GM18526 (cell line): ENCODE data around the gene RASGEF1C.

ENCODE experiments used
- POLR2A ChIP-seq: IDR thresholded peaks from 3 replicates; pipeline ENCODE4 v1.6.1; 2011; ENCODE audit not compliant: insufficient read length; ENCODE audit errors: extremely low read depth

RASGEF1C gene

GRCh38 chr5:180159756-180160155 lies 49.3 kb downstream of the RASGEF1C start:
- TF ChIP-seq POLR2A, result no peak

- TF ChIP-seq POLR2A, result no peak
These were observed 51.1 kb downstream of the RASGEF1C start for GRCh38 chr5:180157866-180158265.

DNA sequence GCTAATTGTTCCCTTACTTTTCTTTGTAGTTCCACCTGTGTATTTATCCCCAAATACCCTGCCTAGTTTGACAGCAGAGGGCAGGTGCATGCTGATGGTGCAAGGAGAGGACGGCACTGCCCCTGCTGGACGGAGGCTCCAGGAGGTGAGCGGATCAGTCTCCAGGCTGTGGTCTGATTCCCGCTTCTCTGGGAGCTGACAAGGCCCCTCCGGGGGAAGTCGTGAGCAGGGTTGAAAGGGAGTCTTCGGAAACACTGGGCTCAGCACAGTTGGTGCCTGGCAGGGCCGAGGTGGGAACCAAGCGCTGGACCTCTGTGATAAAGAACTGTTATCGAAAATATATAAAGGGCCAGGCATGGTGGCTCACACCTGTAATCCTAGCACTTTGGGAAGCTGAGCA lies 52.9 kb downstream of the RASGEF1C start:
- no peak for TF ChIP-seq POLR2A

DNA sequence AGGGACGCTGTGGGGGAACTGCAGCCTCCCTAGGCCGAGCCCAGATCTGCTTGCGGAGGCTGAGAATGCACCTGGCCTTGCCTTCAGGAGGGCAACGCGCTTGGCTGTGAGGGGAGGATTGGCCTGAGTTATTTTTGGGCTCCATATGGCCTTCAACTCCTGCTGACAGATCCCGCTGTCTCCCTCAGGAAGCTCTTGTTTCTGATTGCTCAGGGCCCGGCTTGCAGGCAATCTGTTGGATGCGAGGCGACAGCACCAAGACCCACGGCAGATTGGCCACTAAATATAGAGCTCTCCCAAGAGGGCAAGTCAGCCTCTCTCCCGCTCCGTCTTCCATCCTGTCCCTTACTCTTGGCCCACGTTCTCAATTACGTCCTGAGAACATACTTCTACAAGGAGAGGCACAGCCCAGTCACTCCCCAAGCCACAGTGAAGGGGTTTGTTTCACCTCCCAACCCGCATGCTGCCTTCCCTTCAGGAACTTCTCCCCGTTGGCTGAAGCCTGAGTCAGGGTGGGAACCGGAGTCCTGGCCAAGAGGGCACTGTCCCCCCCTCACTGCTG lies 53.6 kb downstream of the RASGEF1C start:
- no peak for TF ChIP-seq POLR2A

- no peak for TF ChIP-seq POLR2A
These were observed 54.1 kb downstream of the RASGEF1C start for GRCh38 chr5:180154821-180155364.

DNA sequence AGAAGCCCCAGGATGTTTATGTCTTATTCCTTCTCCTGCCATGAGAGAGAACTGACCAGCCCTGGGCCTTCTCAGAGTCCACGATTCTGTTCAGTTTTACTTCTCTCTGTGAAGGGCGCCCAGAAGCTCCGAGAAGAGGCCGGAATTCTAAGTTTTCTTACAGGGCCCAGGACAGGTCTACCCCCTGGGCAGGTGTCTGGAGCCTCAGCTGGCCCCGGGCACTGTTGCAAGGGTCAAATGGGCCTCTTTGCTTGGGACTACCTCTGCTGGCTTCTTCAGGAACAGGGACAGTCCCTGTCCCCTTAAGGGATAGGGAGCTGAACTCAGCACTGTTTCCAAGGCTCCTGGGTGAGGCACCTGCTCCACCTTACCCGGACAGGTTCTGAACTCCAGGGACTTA lies 55.0 kb downstream of the RASGEF1C start:
- no peak for TF ChIP-seq POLR2A

DNA sequence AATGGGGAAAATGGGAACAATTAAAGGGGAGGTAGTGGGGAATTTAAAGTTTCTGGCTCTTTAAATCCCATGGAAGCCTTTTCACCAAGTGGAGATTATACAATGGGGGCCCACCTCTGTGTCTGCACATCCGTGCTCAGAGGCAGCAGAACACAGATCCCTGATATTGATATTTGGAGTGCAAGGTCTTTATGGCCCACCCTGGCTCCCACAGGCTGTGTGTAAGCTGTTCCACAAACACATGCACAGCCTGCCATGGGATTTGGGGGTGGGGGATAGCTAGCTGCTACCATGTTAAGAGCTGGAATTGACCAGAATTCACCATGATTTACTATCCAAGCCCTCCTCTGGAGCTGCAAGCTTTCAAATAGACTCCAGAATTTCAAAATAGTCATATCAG lies 55.9 kb downstream of the RASGEF1C start:
- TF ChIP-seq POLR2A, result no peak

DNA sequence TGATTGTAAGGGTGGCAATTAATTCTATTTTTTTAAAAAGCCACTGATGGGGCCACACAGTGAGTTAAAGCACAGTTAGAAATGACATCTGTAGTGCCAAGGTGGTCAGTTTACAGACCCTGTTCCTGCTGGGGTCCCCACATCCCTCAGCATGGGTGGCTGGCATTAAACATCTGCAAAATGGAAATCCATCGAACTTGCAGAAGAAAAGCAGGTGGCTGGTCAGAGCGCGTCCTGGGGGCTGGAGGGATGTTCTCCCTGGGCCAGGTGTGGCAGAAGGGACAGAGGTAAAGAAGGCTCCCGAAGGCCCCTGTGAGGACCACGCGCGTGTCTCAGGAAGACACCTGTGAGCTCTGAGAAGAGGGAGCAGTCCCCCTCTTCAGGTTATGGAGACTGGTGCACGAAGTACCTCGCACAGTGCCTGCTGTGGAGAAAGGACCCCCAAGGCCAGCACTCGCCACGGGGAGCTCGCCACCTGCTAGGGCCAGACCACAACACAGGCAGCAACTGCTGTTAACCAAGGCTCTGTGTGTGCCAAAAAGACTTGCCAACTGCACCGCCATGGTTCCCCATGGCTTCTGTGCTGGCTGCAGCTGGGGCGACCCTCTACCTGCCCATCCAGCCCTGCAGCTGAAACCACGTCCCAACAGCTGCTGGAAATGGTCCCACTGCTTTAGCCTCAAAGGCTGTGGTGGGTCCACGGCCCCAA lies 65.2 kb downstream of the RASGEF1C start:
- no peak for TF ChIP-seq POLR2A

GRCh38 chr5:180142824-180143610 lies 66.0 kb downstream of the RASGEF1C start:
- TF ChIP-seq POLR2A, result no peak

DNA sequence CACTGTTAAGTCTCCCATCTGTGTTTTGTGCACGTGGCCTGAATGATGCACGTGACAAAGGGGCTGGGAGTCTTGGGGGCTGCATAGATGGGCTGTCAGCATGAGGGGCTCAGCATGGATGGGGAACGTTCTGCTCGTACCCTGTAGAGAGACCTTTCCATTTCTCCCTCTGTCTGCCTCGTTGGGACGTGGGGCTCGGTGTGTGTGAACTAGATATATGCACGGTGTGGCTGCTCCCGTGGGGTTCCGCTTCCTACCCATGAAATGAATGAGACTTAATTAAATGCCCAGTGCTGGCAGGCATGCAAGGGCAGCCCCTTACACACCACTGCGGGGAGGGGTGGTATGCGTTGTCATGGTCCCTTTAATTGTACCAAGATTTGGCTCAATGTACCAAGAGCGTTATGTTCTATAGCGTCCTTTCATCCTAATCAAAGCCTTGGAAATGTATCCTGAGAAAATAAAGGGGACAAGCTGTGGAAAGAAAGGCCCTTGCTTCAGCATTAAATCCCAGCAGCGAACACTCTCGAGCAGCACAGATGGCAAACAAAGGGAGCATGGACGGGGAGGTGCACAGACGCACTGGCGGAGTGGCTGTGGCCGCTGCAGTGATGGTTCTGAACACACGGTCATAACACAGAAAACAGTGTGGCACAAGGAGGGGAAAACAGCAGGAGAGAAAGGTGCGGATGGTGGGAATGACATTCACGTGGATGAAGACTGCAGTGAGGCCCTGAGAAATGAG lies 66.8 kb downstream of the RASGEF1C start:
- no peak for TF ChIP-seq POLR2A

DNA sequence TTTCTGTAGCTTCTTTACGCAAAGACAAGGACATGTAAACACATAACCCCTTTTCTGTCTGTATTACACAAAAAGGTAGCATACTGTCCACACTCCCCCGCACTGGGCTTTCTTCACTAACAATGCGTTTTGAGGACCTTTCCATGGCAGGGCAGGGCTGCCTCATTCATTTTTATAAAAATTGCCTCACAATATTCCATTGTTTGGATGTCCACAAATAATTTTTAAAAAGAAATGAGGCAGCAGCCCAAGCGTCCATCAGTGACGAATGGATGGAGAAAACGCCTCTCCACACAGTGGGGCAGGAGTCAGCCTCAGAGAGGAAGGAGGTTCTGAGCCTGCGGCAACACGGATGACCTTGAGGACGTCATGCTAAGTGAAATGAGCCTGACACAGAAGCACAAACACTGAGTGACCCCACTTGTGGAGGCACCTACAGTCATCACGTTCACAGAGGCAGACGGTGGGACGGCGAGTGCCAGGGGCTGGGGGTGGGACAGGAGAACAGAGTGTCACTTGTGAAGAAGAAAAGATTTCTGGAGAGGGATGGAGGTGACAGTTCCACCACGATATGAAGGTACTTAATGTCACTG lies 67.8 kb downstream of the RASGEF1C start:
- TF ChIP-seq POLR2A, result no peak

- no peak for TF ChIP-seq POLR2A
These were observed 68.4 kb downstream of the RASGEF1C start for GRCh38 chr5:180140571-180140970.

GRCh38 chr5:180140079-180140554 lies 68.9 kb downstream of the RASGEF1C start:
- no peak for TF ChIP-seq POLR2A

GRCh38 chr5:180139731-180140055 lies 69.3 kb downstream of the RASGEF1C start:
- no peak for TF ChIP-seq POLR2A
